Measurements from ENCODE around the gene SYK.
A peak's percentile ranks its signal among the peaks of the same experiment; 100 is the strongest.

The SYK gene

GRCh38 chr9:90925581-90926257, 124.1 kb downstream of the SYK start:
- Histone ChIP-seq H3K4me3 (ENCODE audit: low read depth, low read length) (no peak overlapping the region), H3K9me3 (ENCODE audit: control insufficient read depth, low read length) (no peaks in the 10 kb centered on the region), H3K27ac (no peak overlapping the region), H2AFZ (no peak overlapping the region), H3K36me3 (ENCODE audit: control insufficient read depth, insufficient read depth, low read length) (no peaks in the 10 kb centered on the region), H3K79me2 (no peaks in the 10 kb centered on the region), H3K4me2 (ENCODE audit: low read length) (peak overlapping the region; percentile 47), H3K27me3 (ENCODE audit: control insufficient read depth, insufficient read depth, low read length) (no peaks in the 10 kb centered on the region), H3K4me1 (peaks cover 5% of the 10 kb centered on the region), H3K9ac (no peak overlapping the region)
- TF ChIP-seq CTCF (IDR thresholded peaks at IDR 0.05) = no peak

DNA sequence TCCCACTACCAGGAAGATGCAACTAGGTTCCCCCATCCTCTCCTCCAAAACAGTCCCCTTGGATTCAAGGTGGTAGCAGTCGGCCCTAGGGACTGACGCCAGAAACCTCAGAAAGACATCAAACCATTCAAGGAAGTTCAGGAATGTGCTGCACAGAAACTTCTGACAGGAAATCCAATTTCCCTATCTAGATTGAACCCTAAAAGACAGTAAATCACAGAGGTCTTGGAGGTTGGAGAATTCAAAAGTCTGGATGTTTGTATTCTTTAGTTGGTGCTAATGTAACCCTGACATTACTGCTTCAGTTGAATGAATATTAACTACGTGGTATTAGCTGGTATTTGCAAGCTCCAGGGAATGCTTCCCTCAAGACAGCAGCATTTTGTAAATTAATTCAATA, 125.3 kb downstream of the SYK start:
- H3K27me3 ChIP-seq (ENCODE audit: control insufficient read depth, insufficient read depth, low read length) = no peaks in the 10 kb centered on the region
- no peak overlapping the region for H3K9ac ChIP-seq
- H3K79me2 ChIP-seq = no peaks in the 10 kb centered on the region
- no peaks in the 10 kb centered on the region for H3K9me3 ChIP-seq (ENCODE audit: control insufficient read depth, low read length)
- no peak overlapping the region for H3K4me2 ChIP-seq (ENCODE audit: low read length)
- no peaks in the 10 kb centered on the region for H3K36me3 ChIP-seq (ENCODE audit: control insufficient read depth, insufficient read depth, low read length)
- no peak for TF ChIP-seq CTCF (IDR thresholded peaks at IDR 0.05)
- no peak overlapping the region for H3K4me3 ChIP-seq (ENCODE audit: low read depth, low read length)
- H3K4me1 ChIP-seq = peaks cover 5% of the 10 kb centered on the region
- no peak overlapping the region for H2AFZ ChIP-seq
- no peak overlapping the region for H3K27ac ChIP-seq

DNA sequence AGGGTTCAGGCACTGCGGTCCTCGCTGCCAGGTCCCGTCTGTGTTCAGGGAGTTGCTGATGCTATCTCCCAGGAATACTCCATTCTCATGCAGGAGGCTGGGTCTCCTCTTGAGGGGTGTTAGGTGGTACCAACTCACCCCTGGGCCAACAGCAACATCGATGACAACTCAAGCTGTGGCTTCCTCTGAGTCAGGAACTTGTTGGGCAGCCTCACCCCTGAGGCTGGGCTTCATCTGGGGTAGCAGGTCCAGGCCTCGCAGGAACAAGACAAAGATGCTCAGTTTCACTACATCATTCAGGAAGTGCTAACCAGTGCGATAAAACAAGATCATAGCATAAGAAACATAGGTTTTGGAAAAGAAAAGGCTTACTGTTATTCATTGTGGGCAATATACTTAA, 125.9 kb downstream of the SYK start:
- Histone ChIP-seq H3K9ac (no peak overlapping the region), H3K27me3 (ENCODE audit: control insufficient read depth, insufficient read depth, low read length) (no peaks in the 10 kb centered on the region), H3K36me3 (ENCODE audit: control insufficient read depth, insufficient read depth, low read length) (no peaks in the 10 kb centered on the region), H3K4me2 (ENCODE audit: low read length) (no peak overlapping the region), H3K4me1 (peaks cover 5% of the 10 kb centered on the region), H2AFZ (no peak overlapping the region), H3K79me2 (no peaks in the 10 kb centered on the region), H3K9me3 (ENCODE audit: control insufficient read depth, low read length) (no peaks in the 10 kb centered on the region), H3K27ac (no peak overlapping the region), H3K4me3 (ENCODE audit: low read depth, low read length) (no peak overlapping the region)
- no peak for TF ChIP-seq CTCF (IDR thresholded peaks at IDR 0.05)

DNA sequence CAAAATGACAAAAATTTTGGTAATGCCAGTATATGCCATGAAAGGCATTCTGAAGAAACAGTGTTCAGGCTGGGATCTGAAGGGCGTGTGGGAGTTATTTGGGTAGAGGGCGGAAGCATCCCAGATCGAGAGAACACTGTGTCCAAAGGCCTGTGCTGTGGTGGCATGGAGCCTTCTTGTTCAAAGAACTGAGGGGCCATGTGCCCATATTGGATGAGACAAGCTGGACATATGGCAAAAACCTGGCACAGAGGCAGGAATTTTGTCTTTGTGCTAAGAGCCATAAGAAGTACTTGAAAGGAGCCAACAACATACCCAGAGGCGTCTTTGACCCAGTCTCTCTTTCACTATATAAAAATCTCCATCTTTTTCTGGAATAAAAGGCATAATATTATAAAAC, 128.0 kb downstream of the SYK start:
- Histone ChIP-seq H3K4me1 (peaks cover 5% of the 10 kb centered on the region), H3K79me2 (no peaks in the 10 kb centered on the region), H2AFZ (no peak overlapping the region)

More for the DNA sequence above, 128.0 kb downstream of the SYK start:
- H3K27ac ChIP-seq = no peak overlapping the region
- no peak overlapping the region for H3K4me3 ChIP-seq (ENCODE audit: low read depth, low read length)
- no peak overlapping the region for H3K9ac ChIP-seq
- H3K4me2 ChIP-seq (ENCODE audit: low read length) = no peak overlapping the region
- no peaks in the 10 kb centered on the region for H3K27me3 ChIP-seq (ENCODE audit: control insufficient read depth, insufficient read depth, low read length)
- H3K9me3 ChIP-seq (ENCODE audit: control insufficient read depth, low read length) = no peaks in the 10 kb centered on the region
- no peaks in the 10 kb centered on the region for H3K36me3 ChIP-seq (ENCODE audit: control insufficient read depth, insufficient read depth, low read length)
- no peak for TF ChIP-seq CTCF (IDR thresholded peaks at IDR 0.05)

Measured in parathyroid adenoma (tissue), 2 donors.